Activated CD4-positive, alpha-beta T cell treated with anti-CD3 and anti-CD28 coated beads, Interleukin-2, amount 50 U/mL, for 4 hours (primary cell): ENCODE measurements around the gene SLC16A13.
"Not testable (repeated sequence)": the region's sequence is repeated elsewhere in the genome, so short reads cannot be mapped to it uniquely, and the experiment has no call there.

Experiments used
- DNase-seq, 2 experiments: peaks; one replicate each; pipeline ENCODE4 v3.0.0-alpha.2; 2020

SLC16A13 gene

GRCh38 chr17:7068268-7068667, 32.5 kb downstream of the SLC16A13 start:
- no peak for DNase-seq

GRCh38 chr17:7070712-7071111, 34.9 kb downstream of the SLC16A13 start:
- no peak for DNase-seq

GRCh38 chr17:7072406-7072805, 36.6 kb downstream of the SLC16A13 start:
- no peak for DNase-seq

- DNase-seq = no peak
Measured at GRCh38 chr17:7074931-7075330, 39.1 kb downstream of the SLC16A13 start.

GRCh38 chr17:7077911-7078546, 42.2 kb downstream of the SLC16A13 start:
- DNase-seq = no peak

GRCh38 chr17:7078711-7079110, 42.9 kb downstream of the SLC16A13 start:
- no peak for DNase-seq

- DNase-seq = no peak
Measured at GRCh38 chr17:7079581-7080455, 44.0 kb downstream of the SLC16A13 start, which contains the start of gene CLEC10A. CLEC10A (minus strand) TSS chr17:7080251; CDS start chr17:7078812, 1,439 bp downstream.

- no peak for DNase-seq
Measured at GRCh38 chr17:7080456-7081041, 44.7 kb downstream of the SLC16A13 start.

- DNase-seq = no peak
Measured at GRCh38 chr17:7081341-7082062, 45.7 kb downstream of the SLC16A13 start.

- no peak for DNase-seq
Measured at GRCh38 chr17:7083592-7083991, 47.8 kb downstream of the SLC16A13 start.

GRCh38 chr17:7084088-7084487, 48.3 kb downstream of the SLC16A13 start:
- no peak for DNase-seq

- DNase-seq = not testable (repeated sequence)
Measured at GRCh38 chr17:7088442-7088841, 52.6 kb downstream of the SLC16A13 start.

- not testable (repeated sequence) for DNase-seq
Measured at GRCh38 chr17:7089570-7089969, 53.8 kb downstream of the SLC16A13 start.
